ENCODE measurements around the gene CMSS1.
"Not testable (repeated sequence)": the region's sequence is repeated elsewhere in the genome, so short reads cannot be mapped to it uniquely, and the experiment has no call there.

Gene CMSS1

GRCh38 chr3:100023595-100023994, 205.9 kb downstream of the CMSS1 start:
- no peak for DNase-seq (ENCODE audit: low read depth in 2 of 2)

GRCh38 chr3:100024520-100025303, 207.1 kb downstream of the CMSS1 start:
- no peak for DNase-seq (ENCODE audit: low read depth in 2 of 2)

GRCh38 chr3:100027321-100027720, 209.7 kb downstream of the CMSS1 start:
- no peak for DNase-seq (ENCODE audit: low read depth in 2 of 2)

- DNase-seq (ENCODE audit: low read depth in 2 of 2): no peak
Measured at GRCh38 chr3:100029052-100029451, 211.4 kb downstream of the CMSS1 start.

GRCh38 chr3:100029689-100030088, 212.0 kb downstream of the CMSS1 start:
- DNase-seq (ENCODE audit: low read depth in 2 of 2): no peak

GRCh38 chr3:100030346-100030745, 212.7 kb downstream of the CMSS1 start:
- DNase-seq (ENCODE audit: low read depth in 2 of 2): no peak

GRCh38 chr3:100030914-100031425, 213.3 kb downstream of the CMSS1 start:
- DNase-seq (ENCODE audit: low read depth in 2 of 2): no peak

GRCh38 chr3:100032243-100032642, 214.6 kb downstream of the CMSS1 start:
- DNase-seq (ENCODE audit: low read depth in 2 of 2): peak in 1 of 2 experiments; percentile 52

- peak; percentile 76 to 83 for DNase-seq (ENCODE audit: low read depth in 2 of 2)
Measured at GRCh38 chr3:100033184-100033583, 215.5 kb downstream of the CMSS1 start.

GRCh38 chr3:100033903-100034471, 216.3 kb downstream of the CMSS1 start:
- peak; percentile 80 to 82 for DNase-seq (ENCODE audit: low read depth in 2 of 2)

GRCh38 chr3:100039075-100039474, 221.4 kb downstream of the CMSS1 start:
- no peak for DNase-seq (ENCODE audit: low read depth in 2 of 2)

- DNase-seq (ENCODE audit: low read depth in 2 of 2): peak in 1 of 2 experiments; percentile 58
Measured at GRCh38 chr3:100040451-100041225, 223.0 kb downstream of the CMSS1 start.

GRCh38 chr3:100041328-100041749, 223.7 kb downstream of the CMSS1 start:
- DNase-seq (ENCODE audit: low read depth in 2 of 2): peak; percentile 89 to 92

- peak; percentile 86 to 87 for DNase-seq (ENCODE audit: low read depth in 2 of 2)
Measured at GRCh38 chr3:100042166-100042981, 224.7 kb downstream of the CMSS1 start.

GRCh38 chr3:100043271-100043670, 225.6 kb downstream of the CMSS1 start:
- no peak for DNase-seq (ENCODE audit: low read depth in 2 of 2)

GRCh38 chr3:100044369-100044768, 226.7 kb downstream of the CMSS1 start:
- no peak for DNase-seq (ENCODE audit: low read depth in 2 of 2)

GRCh38 chr3:100045696-100046095, 228.0 kb downstream of the CMSS1 start:
- peak; percentile 98 to 99 for DNase-seq (ENCODE audit: low read depth in 2 of 2)

- DNase-seq (ENCODE audit: low read depth in 2 of 2): no peak
Measured at GRCh38 chr3:100046986-100047385, 229.3 kb downstream of the CMSS1 start.

- peak; percentile 74 to 75 for DNase-seq (ENCODE audit: low read depth in 2 of 2)
Measured at GRCh38 chr3:100047455-100048141, 229.9 kb downstream of the CMSS1 start.

GRCh38 chr3:100048248-100048647, 230.6 kb downstream of the CMSS1 start:
- no peak for DNase-seq (ENCODE audit: low read depth in 2 of 2)

- not testable (repeated sequence) for DNase-seq (ENCODE audit: low read depth in 2 of 2)
Measured at GRCh38 chr3:100051513-100051912, 233.9 kb downstream of the CMSS1 start.
